HG03175 (cell line): ENCODE data around the gene ZDHHC20.

Experiments
- ATAC-seq: cut with Tn5 transposase; IDR thresholded peaks from one replicate; pipeline ENCODE4 v1.9.1; 2021; ENCODE audit warnings: mild to moderate bottlenecking, moderate library complexity; ENCODE audit not compliant: unreplicated experiment

Gene ZDHHC20, protein sequence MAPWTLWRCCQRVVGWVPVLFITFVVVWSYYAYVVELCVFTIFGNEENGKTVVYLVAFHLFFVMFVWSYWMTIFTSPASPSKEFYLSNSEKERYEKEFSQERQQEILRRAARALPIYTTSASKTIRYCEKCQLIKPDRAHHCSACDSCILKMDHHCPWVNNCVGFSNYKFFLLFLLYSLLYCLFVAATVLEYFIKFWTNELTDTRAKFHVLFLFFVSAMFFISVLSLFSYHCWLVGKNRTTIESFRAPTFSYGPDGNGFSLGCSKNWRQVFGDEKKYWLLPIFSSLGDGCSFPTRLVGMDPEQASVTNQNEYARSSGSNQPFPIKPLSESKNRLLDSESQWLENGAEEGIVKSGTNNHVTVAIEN

DNA sequence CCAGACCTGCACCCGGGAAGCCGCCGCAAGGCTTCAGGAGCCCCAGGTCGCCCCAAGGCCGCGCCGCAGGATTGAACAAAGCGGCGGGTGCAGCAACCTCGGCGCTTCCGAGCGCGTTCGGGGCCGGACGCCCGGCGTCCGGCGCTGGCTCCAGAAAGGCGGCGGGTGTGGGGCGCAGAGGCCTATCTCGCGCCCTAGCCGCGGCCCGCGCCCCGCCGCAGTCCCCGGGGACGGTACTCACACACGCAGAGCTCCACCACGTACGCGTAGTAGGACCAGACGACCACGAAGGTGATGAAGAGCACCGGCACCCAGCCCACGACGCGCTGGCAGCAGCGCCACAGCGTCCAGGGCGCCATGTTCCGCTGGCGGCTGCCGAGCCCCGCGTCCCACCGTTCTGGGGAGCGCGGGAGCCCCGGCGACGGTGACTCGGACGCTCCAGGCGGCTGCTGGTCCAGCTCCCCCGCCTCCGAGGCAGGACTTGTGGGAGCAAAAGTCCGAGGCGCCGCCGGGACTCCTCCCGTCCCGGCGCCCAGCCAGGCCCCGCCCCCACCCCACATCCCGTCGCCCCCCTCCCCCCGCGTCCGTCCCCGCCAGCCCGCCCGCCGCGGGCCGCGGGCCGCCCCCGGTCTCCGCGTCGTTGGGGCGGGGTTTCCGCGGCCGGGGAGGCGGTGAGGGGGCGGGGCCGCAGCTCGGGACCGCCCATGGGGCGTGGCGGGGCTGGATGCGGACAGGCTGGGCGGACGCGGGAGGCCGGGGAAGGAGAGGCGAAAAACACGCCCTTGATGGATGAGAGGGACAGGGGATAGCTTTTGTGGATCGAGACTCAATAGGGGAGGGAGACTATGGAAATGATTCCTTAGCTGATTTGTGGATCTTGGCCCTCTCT lies at the start of gene ZDHHC20:
ZDHHC20 (minus strand) TSS at position 491 of the 889 bp plus-strand sequence; CDS start at position 359, 132 bp downstream.
- ATAC-seq: peak; percentile 88

DNA sequence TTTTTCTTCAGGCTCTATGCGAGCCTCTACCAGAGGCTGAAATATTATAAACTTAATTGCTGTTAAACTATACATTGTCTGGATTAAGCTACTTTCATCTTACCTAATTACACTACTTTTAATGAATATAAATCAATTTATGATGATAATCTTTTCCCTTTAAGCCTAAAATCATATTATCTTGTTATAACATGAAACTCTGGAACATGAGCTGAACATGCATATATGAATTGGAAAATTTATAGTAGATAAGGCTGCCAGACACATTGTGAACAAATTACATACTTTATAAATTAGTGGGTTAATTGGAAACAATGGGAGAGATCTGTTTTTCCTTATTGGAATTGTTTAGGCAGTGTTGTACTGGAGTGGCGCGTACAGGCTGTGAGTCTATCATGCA lies 45.3 kb upstream of the ZDHHC20 start:
- ATAC-seq: no peak

DNA sequence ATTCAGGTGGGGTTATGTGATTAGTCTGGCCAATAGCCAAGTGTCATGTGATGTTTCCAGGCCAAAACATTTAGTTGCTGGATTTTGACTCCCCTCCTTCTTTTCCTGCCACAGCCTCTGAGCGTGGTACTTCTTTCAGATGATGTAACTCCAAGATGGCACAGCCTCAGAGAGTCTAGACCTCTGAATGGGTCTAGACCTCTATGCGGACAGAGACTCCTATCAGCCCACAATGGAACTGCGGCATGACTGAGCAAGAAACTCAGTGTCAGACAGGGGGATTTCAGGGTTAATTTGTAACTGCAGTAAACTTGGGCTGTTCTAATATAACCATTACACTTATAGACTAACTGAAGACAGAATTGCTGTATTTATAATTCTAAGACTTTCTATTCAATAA lies 42.6 kb upstream of the ZDHHC20 start:
- ATAC-seq: no peak

- ATAC-seq: no peak
These were observed 27.2 kb upstream of the ZDHHC20 start for GRCh38 chr13:21486322-21486721.

- no peak for ATAC-seq
These were observed 24.6 kb upstream of the ZDHHC20 start for GRCh38 chr13:21483748-21484147.

GRCh38 chr13:21481359-21481758 lies 22.3 kb upstream of the ZDHHC20 start:
- no peak for ATAC-seq

- no peak for ATAC-seq
These were observed 20.0 kb upstream of the ZDHHC20 start for GRCh38 chr13:21478881-21479808.

DNA sequence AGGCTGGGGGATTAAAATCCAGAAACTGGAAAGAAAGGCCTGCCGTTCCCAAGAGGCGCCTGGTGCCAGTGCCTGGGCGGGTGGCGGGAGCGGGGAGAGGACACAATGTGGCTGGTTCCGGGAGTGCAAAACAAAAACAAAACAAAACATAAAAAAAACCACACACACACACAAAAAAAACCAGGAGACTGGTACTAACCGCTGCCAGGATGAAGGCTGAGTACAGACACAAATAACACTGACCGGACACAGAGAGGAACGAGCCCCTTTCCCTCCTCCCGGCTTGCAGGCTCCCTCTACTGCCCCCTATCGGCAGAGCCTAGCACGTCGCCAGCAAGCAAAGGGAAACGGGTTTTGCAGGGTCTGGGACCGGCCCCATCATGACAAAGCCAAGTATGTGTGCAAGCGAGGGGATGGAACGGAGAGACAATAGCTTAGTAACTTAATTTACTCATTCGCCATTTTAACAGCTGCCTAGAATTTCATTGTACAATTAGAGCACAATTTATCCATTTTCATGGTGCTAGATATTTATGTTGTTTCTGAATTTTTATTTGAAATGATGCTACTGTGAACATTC lies 17.9 kb upstream of the ZDHHC20 start:
- peak; percentile 84 for ATAC-seq

DNA sequence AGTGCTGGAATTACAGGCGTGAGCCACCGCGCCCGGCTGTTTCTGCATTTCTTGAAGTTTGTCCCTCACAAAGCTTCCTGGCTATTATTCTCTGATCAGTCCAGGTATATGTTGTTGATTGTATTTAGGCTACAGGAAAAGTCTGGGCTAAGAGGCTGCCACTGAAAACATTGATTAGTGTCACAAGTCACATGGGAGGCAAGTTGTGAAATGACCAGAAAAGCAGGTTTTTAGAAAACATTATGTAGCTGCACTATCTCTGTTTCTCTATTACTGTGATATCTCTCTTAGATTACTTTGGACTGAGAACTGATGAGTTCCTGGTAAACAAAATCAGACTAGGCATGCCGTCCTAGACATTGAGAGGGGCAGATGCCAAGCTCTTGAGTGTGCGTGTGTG lies 16.0 kb upstream of the ZDHHC20 start:
- ATAC-seq: no peak

DNA sequence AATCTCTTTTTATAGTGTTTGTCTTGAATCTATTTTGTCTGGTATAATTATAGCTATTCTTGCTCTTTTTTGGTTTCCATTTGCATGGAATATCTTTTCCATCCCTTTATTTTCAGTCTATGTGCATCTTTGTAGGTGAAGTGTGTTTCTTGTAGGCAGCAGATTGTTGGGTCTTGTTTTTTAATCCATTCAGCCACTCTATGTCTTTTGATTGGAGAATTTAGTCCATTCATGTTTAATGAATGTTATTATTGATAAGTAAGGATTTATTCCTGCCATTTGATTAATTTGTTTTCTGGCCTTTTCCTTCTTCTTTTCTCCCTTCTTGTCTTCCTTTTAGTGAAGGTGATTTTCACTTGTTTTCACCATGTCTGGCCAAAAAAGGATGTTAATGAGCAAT lies 11.7 kb upstream of the ZDHHC20 start:
- ATAC-seq: no peak

GRCh38 chr13:21466527-21466926 lies 7.4 kb upstream of the ZDHHC20 start:
- no peak for ATAC-seq

DNA sequence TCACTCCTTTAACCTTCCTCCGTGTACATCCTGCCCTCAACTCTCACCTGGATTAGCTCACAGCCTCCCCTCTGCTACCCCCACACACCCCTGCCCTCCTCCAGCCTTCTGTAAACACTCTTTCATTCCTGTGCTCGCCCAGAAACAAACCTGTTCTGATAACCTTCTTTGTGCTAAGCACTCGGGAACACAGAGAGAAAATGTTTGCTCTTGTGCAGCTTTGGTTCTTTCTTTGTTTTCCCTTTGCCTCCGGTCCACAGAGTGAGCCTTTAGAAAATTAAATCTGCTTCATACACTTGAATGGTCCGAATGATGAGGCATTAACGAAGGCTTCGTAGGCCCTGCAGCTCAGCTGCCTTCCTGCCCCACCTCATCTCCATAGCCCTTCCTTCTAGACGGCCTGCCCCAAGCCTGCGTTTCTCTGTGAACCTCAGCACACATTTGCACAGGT lies 6.6 kb upstream of the ZDHHC20 start:
- no peak for ATAC-seq

DNA sequence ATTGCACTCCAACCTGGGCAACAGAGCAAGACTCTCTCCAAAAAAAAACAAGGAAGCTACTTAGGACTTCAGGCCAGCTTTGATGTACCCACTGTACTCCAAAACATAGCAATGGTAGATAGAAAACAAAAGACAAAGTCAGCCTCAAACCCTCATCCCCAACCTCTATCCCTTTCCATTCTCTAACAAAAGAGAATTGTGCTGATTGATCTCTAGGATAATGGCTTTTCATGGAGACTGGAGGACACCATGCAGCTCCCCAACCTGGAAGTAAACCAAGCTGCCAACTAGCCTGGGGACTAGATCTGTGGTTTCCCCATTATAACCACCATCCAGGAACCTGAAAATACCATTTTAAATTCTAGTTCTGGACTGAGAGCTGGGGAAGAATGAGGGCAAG lies 4.3 kb upstream of the ZDHHC20 start:
- ATAC-seq: no peak

- ATAC-seq: no peak
These were observed 2.0 kb upstream of the ZDHHC20 start for GRCh38 chr13:21461131-21461530.

- ATAC-seq: peak; percentile 34
These were observed 671 bp downstream of the ZDHHC20 start for GRCh38 chr13:21458451-21458812.

DNA sequence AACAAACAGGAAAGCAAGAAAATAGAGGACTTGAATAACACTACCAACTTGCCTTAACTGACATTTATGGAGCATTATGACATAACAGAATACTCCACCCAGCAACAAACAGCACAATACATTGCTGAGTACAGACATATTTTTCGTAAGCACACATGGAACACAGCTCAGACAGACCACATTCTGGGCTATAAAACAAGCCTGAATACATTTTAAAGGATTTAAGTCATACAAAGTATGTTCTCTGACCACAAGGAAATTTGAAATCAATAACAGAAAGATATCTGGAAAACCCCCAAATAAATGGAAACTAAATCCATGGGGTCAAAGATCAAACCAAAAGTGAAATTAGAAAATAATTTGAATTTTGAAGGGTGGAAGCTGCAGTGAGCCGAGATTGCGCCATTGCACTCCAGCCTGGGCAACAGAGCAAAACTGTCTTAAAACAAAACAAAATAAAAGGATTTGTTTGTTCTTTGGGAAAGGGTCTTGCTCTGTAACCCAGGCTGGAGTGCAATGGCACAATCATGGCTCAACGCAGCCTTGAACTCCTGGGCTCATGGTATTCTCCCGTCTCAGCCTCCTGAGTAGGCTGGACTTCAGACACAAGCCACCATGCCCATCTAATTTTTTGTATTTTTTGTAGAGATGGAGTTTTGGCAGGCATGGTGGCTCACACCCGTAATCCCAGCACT lies 5.6 kb downstream of the ZDHHC20 start:
- ATAC-seq: no peak

- no peak for ATAC-seq
These were observed 8.2 kb downstream of the ZDHHC20 start for GRCh38 chr13:21450936-21451335.

DNA sequence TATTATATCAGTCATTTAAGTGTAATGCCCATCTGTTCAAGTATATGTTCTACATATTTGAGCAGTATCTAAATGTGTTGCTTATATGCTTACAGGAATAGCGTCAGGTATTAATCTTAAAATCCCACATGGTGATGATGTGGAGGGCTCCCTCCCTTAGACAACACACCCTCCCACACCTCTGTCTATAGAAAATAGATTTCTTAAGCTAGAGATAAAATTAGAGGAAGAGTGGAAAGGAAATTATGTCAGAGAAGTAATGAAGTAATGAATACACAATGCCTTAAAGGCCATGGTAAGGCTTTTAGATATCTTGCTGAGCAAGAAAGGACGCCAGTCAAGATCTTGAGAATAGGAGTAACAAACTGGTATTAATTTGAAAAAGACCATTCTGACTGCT lies 12.4 kb downstream of the ZDHHC20 start:
- no peak for ATAC-seq

- ATAC-seq: no peak
These were observed 13.3 kb downstream of the ZDHHC20 start for GRCh38 chr13:21445759-21446158.

GRCh38 chr13:21443171-21443570 lies 15.9 kb downstream of the ZDHHC20 start:
- ATAC-seq: no peak
